ENCODE data around the gene AGMO. TPM values are rescaled to one million over a fixed set of nuclear protein-coding genes. Genes with fewer than 3 reads are reported as not detected.

Gene AGMO
- total RNA-seq, 1 donor from 2014 or later = 0.60 TPM

DNA sequence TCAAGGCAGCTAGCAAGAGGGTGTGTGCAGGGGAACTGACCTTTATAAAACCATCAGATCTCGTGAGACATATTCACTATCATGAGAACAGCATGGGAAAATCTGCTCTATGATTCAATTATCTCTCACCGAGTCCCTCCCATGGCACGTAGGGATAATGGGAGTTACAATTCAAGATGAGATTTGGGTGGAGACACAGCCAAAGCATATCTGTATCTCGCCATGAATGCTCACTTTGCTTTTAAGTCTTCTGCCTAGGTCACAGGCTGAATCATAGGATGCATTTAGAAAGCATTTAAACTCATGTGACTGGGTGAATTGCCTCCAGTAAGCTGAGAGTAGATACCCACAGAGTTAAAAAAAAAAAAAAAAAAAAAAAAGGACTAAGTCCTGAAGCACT, 220.0 kb downstream of the AGMO start:
- no peak for DNase-seq (ENCODE audit: low spot score)
- TF ChIP-seq CTCF (IDR thresholded peaks at IDR 0.05) = no peak
- no peak overlapping the region for H3K4me3 Mint-ChIP-seq (ENCODE audit: unreplicated experiment)
- H3K9me3 Mint-ChIP-seq (ENCODE audit: low read depth) = peaks cover 18% of the 10 kb centered on the region
- H3K27ac Mint-ChIP-seq (ENCODE audit: unreplicated experiment) = no peak overlapping the region
- H3K27me3 Mint-ChIP-seq (ENCODE audit: low read depth) = no peaks in the 10 kb centered on the region
- peaks cover 4% of the 10 kb centered on the region for H3K36me3 Mint-ChIP-seq (ENCODE audit: low read depth)
- peaks cover 10% of the 10 kb centered on the region for H3K4me1 Mint-ChIP-seq (ENCODE audit: low read depth)

DNA sequence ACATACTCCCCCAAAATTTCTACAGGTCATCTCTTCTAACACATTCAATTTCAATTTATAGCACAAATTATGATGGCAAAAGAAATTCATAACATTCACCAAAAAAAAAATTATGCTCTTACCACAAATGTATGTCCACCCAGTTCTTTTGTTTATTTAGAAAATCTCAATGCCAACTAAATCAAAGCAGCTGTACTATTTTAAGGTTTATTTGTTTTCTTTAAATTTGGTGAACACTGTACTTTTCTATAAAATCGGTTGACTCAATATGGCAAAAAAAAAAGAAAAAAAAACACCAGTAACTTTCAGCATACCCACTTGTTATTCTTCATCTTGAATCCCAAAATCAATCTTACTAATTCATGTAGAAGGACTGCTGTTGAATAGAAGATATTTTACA, 225.7 kb downstream of the AGMO start:
- peaks cover 10% of the 10 kb centered on the region for H3K9me3 Mint-ChIP-seq (ENCODE audit: low read depth)
- no peak for DNase-seq (ENCODE audit: low spot score)
- peaks cover 4% of the 10 kb centered on the region for H3K36me3 Mint-ChIP-seq (ENCODE audit: low read depth)
- no peak for TF ChIP-seq CTCF (IDR thresholded peaks at IDR 0.05)
- peaks cover 21% of the 10 kb centered on the region for H3K4me1 Mint-ChIP-seq (ENCODE audit: low read depth)
- H3K4me3 Mint-ChIP-seq (ENCODE audit: unreplicated experiment) = no peak overlapping the region
- peak overlapping the region; percentile 25 for H3K27ac Mint-ChIP-seq (ENCODE audit: unreplicated experiment)
- no peaks in the 10 kb centered on the region for H3K27me3 Mint-ChIP-seq (ENCODE audit: low read depth)

DNA sequence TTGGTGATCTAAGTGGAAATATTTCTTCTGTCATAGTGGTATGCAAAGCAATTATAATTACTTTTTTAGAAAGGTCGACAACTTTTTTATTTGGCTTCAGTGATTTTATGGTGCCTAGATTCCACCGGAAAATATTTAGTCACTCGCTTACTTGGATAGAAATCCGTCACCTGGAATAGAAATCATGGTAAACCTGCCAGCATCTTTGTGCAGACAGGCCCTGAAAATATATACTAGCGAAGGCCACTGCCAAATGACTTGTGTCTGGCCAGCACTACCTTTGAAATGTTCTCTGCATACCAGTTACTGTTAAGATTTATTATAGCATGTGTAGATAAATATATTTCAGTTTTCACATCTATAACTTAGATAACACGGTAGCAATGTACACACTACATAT, 226.4 kb downstream of the AGMO start:
- Mint-ChIP-seq H3K4me1 (ENCODE audit: low read depth) (peaks cover 29% of the 10 kb centered on the region), H3K27me3 (ENCODE audit: low read depth) (no peaks in the 10 kb centered on the region), H3K4me3 (ENCODE audit: unreplicated experiment) (no peak overlapping the region), H3K9me3 (ENCODE audit: low read depth) (peaks cover 10% of the 10 kb centered on the region), H3K36me3 (ENCODE audit: low read depth) (peaks cover 4% of the 10 kb centered on the region), H3K27ac (ENCODE audit: unreplicated experiment) (no peak overlapping the region)
- DNase-seq (ENCODE audit: low spot score) = no peak
- TF ChIP-seq CTCF (IDR thresholded peaks at IDR 0.05) = no peak

DNA sequence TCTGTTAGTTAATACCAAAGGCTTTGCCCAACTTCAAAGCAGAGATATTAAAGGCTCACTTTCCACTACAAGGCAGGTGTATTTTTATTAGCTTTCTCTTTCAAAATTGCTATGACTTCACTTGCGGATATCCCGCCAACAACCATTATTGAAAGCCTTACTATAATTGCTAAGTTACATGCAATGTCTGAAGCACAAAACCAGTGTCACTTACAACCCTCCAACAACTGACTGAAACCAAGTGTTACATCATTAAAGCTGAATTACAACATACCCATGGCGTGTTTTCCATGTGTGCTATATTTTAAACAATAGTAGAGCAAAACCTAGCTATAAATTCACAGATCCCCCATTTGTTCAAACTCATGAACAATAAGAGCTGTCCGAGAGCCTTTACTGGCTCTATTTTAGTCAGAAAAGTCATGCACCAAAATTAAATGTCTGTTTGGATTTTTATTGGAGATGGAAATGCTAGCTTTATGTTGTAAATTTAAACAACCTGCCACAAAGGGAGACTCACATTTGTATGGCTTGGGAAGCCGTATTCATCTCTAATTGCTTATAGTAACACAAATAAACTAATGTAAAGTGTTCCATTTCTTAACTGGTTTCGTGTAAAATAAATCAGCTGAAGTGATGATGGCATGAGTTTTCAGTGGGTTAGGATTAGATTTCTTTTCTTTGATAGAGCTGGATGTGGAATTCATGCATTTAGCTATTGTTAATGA, 227.1 kb downstream of the AGMO start:
- Mint-ChIP-seq H3K9me3 (ENCODE audit: low read depth) (peaks cover 10% of the 10 kb centered on the region), H3K4me3 (ENCODE audit: unreplicated experiment) (no peak overlapping the region), H3K27me3 (ENCODE audit: low read depth) (no peaks in the 10 kb centered on the region)

GRCh38 chr7:15332956-15333355, 228.9 kb downstream of the AGMO start:
- Mint-ChIP-seq H3K4me3 (ENCODE audit: unreplicated experiment) (no peak overlapping the region), H3K36me3 (ENCODE audit: low read depth) (no peaks in the 10 kb centered on the region), H3K27ac (ENCODE audit: unreplicated experiment) (no peak overlapping the region), H3K4me1 (ENCODE audit: low read depth) (peaks cover 33% of the 10 kb centered on the region), H3K9me3 (ENCODE audit: low read depth) (no peaks in the 10 kb centered on the region), H3K27me3 (ENCODE audit: low read depth) (no peaks in the 10 kb centered on the region)
- TF ChIP-seq CTCF (IDR thresholded peaks at IDR 0.05) = no peak
- no peak for DNase-seq (ENCODE audit: low spot score)

More for the DNA sequence above, 227.1 kb downstream of the AGMO start:
- Mint-ChIP-seq H3K4me1 (ENCODE audit: low read depth) (peaks cover 33% of the 10 kb centered on the region), H3K36me3 (ENCODE audit: low read depth) (peaks cover 4% of the 10 kb centered on the region), H3K27ac (ENCODE audit: unreplicated experiment) (no peak overlapping the region)
- TF ChIP-seq CTCF (IDR thresholded peaks at IDR 0.05) = no peak
- DNase-seq (ENCODE audit: low spot score) = no peak

Data from chondrocyte (in vitro differentiated cells).